NB4 (cell line): Measurements from ENCODE around the gene NCDN.

Source experiments
- CTCF ChIP-seq: IDR thresholded peaks from one replicate; pipeline ENCODE4 v1.5.1; 2012; ENCODE audit warnings: low read depth, low read length
- POLR2A ChIP-seq: IDR thresholded peaks from 2 replicates; pipeline ENCODE4 v1.6.1; 2011; ENCODE audit warnings: mild to moderate bottlenecking; ENCODE audit not compliant: insufficient read length; ENCODE audit errors: extremely low read depth
- TF ChIP-seq, protein P1 (sequence below): IDR thresholded peaks from 2 replicates; pipeline ENCODE4 v1.6.1; 2011; ENCODE audit warnings: low read depth, low read length

- no peak for TF ChIP-seq CTCF
- TF ChIP-seq, protein P1, sequence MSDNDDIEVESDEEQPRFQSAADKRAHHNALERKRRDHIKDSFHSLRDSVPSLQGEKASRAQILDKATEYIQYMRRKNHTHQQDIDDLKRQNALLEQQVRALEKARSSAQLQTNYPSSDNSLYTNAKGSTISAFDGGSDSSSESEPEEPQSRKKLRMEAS: no peak
- TF ChIP-seq POLR2A: no peak
Observed at GRCh38 chr1:35594005-35594760, 36.6 kb downstream of the NCDN start.
